A673 (cell line): ENCODE results near the gene ALDH1L2.

Experiments
- CTCF ChIP-seq: fragments of 300-800, 200-600 bp; sonication (generic); conservative IDR thresholded peaks from 2 replicates; pipeline ENCODE4 v1.5.1; 2017; ENCODE audit warnings: low read depth, mild to moderate bottlenecking, antibody characterized with exemption, low read length, moderate library complexity, mixed read lengths
- EZH2 ChIP-seq: fragments of 200-600 bp; sonication (generic); IDR thresholded peaks from 2 replicates; pipeline ENCODE4 v1.6.1; 2017; ENCODE audit warnings: borderline replicate concordance, low read depth, mild to moderate bottlenecking, mixed read lengths, antibody characterized with exemption, low read length; ENCODE audit not compliant: poor library complexity, severe bottlenecking

DNA sequence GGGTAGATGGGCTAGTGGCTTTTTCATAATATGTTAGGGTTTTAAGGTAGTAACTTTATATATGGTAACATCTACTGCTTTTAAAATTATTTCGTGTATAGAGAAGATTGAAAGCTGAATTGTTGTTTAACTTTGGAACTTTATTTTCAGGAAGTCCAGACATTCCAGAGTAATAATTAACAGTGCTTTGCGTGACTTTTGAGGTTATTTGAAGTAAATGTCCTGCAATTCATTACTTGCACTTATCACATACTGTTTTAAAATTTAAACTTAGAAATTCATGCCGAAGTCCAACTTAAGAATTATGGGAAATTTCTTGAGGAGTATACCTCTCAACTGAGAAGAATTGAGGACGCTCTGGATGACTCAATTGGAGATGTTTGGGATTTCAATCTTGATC lies 26.6 kb upstream of the ALDH1L2 start:
- TF ChIP-seq CTCF (no peak), EZH2 (no peak)
